ENCODE results near the gene ANKRD23. TPM values are rescaled to one million over a fixed set of nuclear protein-coding genes. Genes with fewer than 3 reads are reported as not detected.

ANKRD23 gene
- total and polyA plus RNA-seq, 2 experiments from 2014 or later, result 0.76 to 1.4 TPM

DNA sequence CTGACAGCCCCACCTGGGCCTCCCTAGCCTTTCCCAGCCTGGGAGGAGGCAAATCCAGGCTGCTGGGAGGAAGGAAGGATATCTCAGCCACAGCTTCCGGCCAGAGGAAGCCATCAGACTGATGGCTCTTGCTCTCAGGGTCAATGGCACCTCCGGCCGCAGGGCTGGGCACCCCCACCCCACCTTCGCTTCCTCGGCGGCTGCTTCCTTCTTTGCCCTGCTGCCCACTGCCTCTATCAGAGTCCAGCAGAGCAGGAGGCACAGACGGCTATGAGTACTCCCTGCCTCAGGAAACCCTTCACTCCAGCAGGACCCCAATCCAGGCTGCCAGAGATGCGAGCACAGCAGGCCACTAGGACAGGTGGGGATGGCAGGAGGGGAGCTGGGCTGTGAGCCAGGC lies 22.8 kb upstream of the ANKRD23 start:
- Histone ChIP-seq H3K36me3 (ENCODE audit: low read depth) (peaks cover 6% of the 10 kb centered on the region; the same call in 1 of the 2 replicates), H3K9me2 (ENCODE audit: insufficient read depth) (no peaks in the 10 kb centered on the region), H3K79me2 (ENCODE audit: insufficient read depth) (peaks cover 35% of the 10 kb centered on the region), H3K4me2 (ENCODE audit: unreplicated experiment) (peak overlapping the region; percentile 99), H3K27ac (no peak overlapping the region), H3K4me1 (ENCODE audit: insufficient read depth) (peaks cover 5% of the 10 kb centered on the region; the same call in 1 of the 2 replicates), H3K4me3 (peak overlapping the region; percentile 86), H4K20me1 (ENCODE audit: insufficient read depth) (no peaks in the 10 kb centered on the region), H3F3A (ENCODE audit: insufficient read depth) (no peaks in the 10 kb centered on the region), H3K9me3 (ENCODE audit: low read depth) (no peaks in the 10 kb centered on the region), H3K27me3 (replicated peaks; ENCODE audit: insufficient read depth) (no peaks in the 10 kb centered on the region), H2AFZ (no peak overlapping the region), H3K9ac (peak overlapping the region; percentile 95; the same call in 1 of the 2 replicates)
- DNase-seq, result no peak
- TF ChIP-seq EZH2phosphoT487 (IDR thresholded peaks at IDR 0.05; ENCODE audit: insufficient read depth, low read depth), result no peak
- no peak for TF ChIP-seq EZH2 (IDR thresholded peaks at IDR 0.05; ENCODE audit: insufficient read depth, poor library complexity, severe bottlenecking)
- WGBS, 2 experiments (ENCODE audit: low coverage in 1 of 2, low lambda C conversion rate in 2 of 2, missing lambda C conversion rate in 2 of 2), result 82 to 83% methylated on average over 7 to 8 of the region's 8 CpGs
- in situ Hi-C loops (cut with MboI), result loop anchor here (25.0 kb wide), 1 partner anchor 246 kb away; the partner anchor contains the start of gene ANKRD36

DNA sequence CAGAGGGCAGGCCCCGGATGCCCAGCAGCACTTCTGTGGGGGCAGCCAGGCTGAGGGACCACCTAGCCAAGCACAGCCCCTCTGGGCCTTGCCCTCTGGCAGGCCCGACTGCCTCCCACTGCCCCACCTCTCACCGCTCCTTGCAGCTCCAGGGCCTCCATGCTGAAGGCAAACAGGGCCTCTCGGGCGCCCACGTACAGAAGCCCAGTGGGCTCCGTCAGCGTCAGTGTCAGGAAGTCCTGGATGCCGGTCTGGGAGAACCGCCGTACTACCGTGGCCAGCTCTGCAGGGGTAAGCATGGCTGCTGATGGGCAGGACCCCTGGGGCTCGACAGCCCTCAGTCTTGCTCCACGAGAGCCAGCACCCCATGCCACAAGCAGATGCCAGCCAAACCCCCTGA lies 22.3 kb upstream of the ANKRD23 start:
- WGBS, 2 experiments (ENCODE audit: low coverage in 1 of 2, low lambda C conversion rate in 2 of 2, missing lambda C conversion rate in 2 of 2), result 91% methylated on average over 13 to 14 of the region's 14 CpGs
- no peak overlapping the region for H2AFZ ChIP-seq
- peaks cover 6% of the 10 kb centered on the region; the same call in 1 of the 2 replicates for H3K36me3 ChIP-seq (ENCODE audit: low read depth)
- H3K9me2 ChIP-seq (ENCODE audit: insufficient read depth), result no peaks in the 10 kb centered on the region
- H3K9ac ChIP-seq, result peak overlapping the region; percentile 95; the same call in 1 of the 2 replicates
- H4K20me1 ChIP-seq (ENCODE audit: insufficient read depth), result no peaks in the 10 kb centered on the region
- H3F3A ChIP-seq (ENCODE audit: insufficient read depth), result no peaks in the 10 kb centered on the region
- no peak overlapping the region for H3K27ac ChIP-seq
- no peak overlapping the region for H3K4me3 ChIP-seq
- H3K27me3 ChIP-seq (replicated peaks; ENCODE audit: insufficient read depth), result no peaks in the 10 kb centered on the region
- peaks cover 35% of the 10 kb centered on the region for H3K79me2 ChIP-seq (ENCODE audit: insufficient read depth)
- TF ChIP-seq EZH2phosphoT487 (IDR thresholded peaks at IDR 0.05; ENCODE audit: insufficient read depth, low read depth) (no peak), EZH2 (IDR thresholded peaks at IDR 0.05; ENCODE audit: insufficient read depth, poor library complexity, severe bottlenecking) (no peak)
- H3K9me3 ChIP-seq (ENCODE audit: low read depth), result no peaks in the 10 kb centered on the region
- in situ Hi-C loops (cut with MboI), result loop anchor here (25.0 kb wide), 1 partner anchor 246 kb away; the partner anchor contains the start of gene ANKRD36
- DNase-seq, result no peak
- no peak overlapping the region for H3K4me2 ChIP-seq (ENCODE audit: unreplicated experiment)
- H3K4me1 ChIP-seq (ENCODE audit: insufficient read depth), result peaks cover 5% of the 10 kb centered on the region; the same call in 1 of the 2 replicates

DNA sequence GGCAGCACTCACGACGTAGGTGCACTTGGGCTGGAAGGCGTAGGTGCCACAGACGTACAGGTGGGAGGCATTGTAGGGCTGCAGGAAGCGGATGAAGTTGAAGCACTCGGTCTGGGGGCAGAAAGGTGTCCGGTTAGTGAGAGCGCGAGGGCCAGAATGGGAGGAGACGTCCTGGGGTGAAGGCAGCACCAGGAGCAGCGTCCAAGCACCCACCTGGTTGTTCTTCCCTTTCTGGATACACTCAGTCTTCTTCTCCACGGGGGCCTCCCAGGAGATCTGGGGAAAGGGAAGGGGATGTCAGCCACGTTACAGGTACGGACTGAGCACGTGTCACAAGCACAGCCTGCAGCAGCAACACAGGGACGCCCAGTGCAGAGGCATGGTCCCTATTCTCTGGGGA lies 21.8 kb upstream of the ANKRD23 start:
- no peak overlapping the region for H2AFZ ChIP-seq
- no peak for DNase-seq
- H4K20me1 ChIP-seq (ENCODE audit: insufficient read depth), result no peaks in the 10 kb centered on the region
- H3K27me3 ChIP-seq (replicated peaks; ENCODE audit: insufficient read depth), result no peaks in the 10 kb centered on the region
- peaks cover 35% of the 10 kb centered on the region for H3K79me2 ChIP-seq (ENCODE audit: insufficient read depth)
- H3K36me3 ChIP-seq (ENCODE audit: low read depth), result peaks cover 6% of the 10 kb centered on the region; the same call in 1 of the 2 replicates
- H3K27ac ChIP-seq, result no peak overlapping the region
- WGBS, 2 experiments (ENCODE audit: low coverage in 1 of 2, low lambda C conversion rate in 2 of 2, missing lambda C conversion rate in 2 of 2), result 82 to 84% methylated on average over 14 to 16 of the region's 16 CpGs
- no peaks in the 10 kb centered on the region for H3K9me3 ChIP-seq (ENCODE audit: low read depth)
- no peak overlapping the region for H3K9ac ChIP-seq
- in situ Hi-C loops (cut with MboI), result loop anchor here (25.0 kb wide), 1 partner anchor 247 kb away; the partner anchor contains the start of gene ANKRD36
- H3F3A ChIP-seq (ENCODE audit: insufficient read depth), result no peaks in the 10 kb centered on the region
- H3K4me3 ChIP-seq, result no peak overlapping the region
- no peak overlapping the region for H3K4me2 ChIP-seq (ENCODE audit: unreplicated experiment)
- no peaks in the 10 kb centered on the region for H3K9me2 ChIP-seq (ENCODE audit: insufficient read depth)
- H3K4me1 ChIP-seq (ENCODE audit: insufficient read depth), result peaks cover 5% of the 10 kb centered on the region; the same call in 1 of the 2 replicates
- no peak for TF ChIP-seq EZH2phosphoT487 (IDR thresholded peaks at IDR 0.05; ENCODE audit: insufficient read depth, low read depth)

DNA sequence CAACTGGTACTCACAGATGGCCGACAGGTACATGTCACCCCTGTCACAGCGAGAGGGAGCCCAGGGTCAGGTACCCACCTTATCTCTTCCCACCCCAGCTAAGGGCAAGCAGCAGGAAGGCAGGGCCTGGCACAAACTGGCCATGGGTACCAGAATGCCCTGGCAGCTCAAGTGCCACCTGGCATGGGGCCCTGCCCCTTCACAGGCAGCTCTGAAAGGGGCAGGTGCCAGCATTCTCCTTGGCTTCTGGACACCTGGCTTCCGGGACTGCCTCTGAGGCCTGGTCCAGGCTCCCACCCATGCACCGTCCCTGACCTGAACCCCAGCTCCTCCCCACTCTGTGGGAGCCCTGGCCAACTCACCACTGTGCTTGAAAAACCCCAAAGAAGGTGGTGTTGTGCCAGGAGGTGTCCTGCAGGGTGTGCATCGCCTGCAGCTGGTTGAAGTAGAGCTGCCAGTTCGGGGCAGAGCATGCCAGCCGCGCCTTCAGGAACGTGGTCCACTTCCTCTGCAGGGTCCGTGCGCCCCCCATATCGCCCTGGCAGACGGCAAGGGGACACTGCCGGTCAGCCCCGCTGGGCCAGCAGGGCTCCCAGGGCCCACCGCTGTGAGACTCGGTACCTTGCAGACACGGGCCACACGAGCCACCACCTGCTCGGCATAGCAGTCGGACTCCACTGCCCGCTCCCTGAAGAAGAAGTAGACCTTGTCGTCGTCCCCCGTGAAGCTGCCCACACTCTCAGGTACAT lies 20.7 kb upstream of the ANKRD23 start:
- Histone ChIP-seq H3K4me3 (no peak overlapping the region), H3F3A (ENCODE audit: insufficient read depth) (no peaks in the 10 kb centered on the region), H3K79me2 (ENCODE audit: insufficient read depth) (peaks cover 35% of the 10 kb centered on the region), H2AFZ (no peak overlapping the region), H3K9me2 (ENCODE audit: insufficient read depth) (no peaks in the 10 kb centered on the region), H3K4me2 (ENCODE audit: unreplicated experiment) (no peak overlapping the region), H3K9me3 (ENCODE audit: low read depth) (no peaks in the 10 kb centered on the region), H3K27me3 (replicated peaks; ENCODE audit: insufficient read depth) (no peaks in the 10 kb centered on the region), H3K9ac (no peak overlapping the region), H4K20me1 (ENCODE audit: insufficient read depth) (no peaks in the 10 kb centered on the region), H3K27ac (no peak overlapping the region), H3K4me1 (ENCODE audit: insufficient read depth) (peaks cover 5% of the 10 kb centered on the region; the same call in 1 of the 2 replicates), H3K36me3 (ENCODE audit: low read depth) (peaks cover 6% of the 10 kb centered on the region; the same call in 1 of the 2 replicates)
- DNase-seq, result no peak
- 86 to 87% methylated on average over 23 to 25 of the region's 25 CpGs for WGBS, 2 experiments (ENCODE audit: low coverage in 1 of 2, low lambda C conversion rate in 2 of 2, missing lambda C conversion rate in 2 of 2)
- in situ Hi-C loops (cut with MboI), result loop anchor here (25.0 kb wide), 1 partner anchor 248 kb away; the partner anchor contains the start of gene ANKRD36
- TF ChIP-seq EZH2 (IDR thresholded peaks at IDR 0.05; ENCODE audit: insufficient read depth, poor library complexity, severe bottlenecking) (no peak), EZH2phosphoT487 (IDR thresholded peaks at IDR 0.05; ENCODE audit: insufficient read depth, low read depth) (no peak)

All from GM23248 (cell line).